HPDE6-E6E7 (cell line): Measurements from ENCODE around the gene RBM33.
"Not testable (repeated sequence)": the region's sequence is repeated elsewhere in the genome, so short reads cannot be mapped to it uniquely, and the experiment has no call there.

Experiments used
- DNase-seq: peaks from one replicate; pipeline ENCODE4 v3.0.0; 2011; ENCODE audit warnings: missing footprints; ENCODE audit errors: extremely low spot score

RBM33 gene

GRCh38 chr7:155660758-155661093 is 16.3 kb downstream of the RBM33 start:
- no peak for DNase-seq

- DNase-seq: no peak
Measured at GRCh38 chr7:155662343-155663043, 18.0 kb downstream of the RBM33 start.

- no peak for DNase-seq
Measured at GRCh38 chr7:155663937-155664336, 19.5 kb downstream of the RBM33 start.

GRCh38 chr7:155665079-155665956 is 20.9 kb downstream of the RBM33 start:
- no peak for DNase-seq

DNA sequence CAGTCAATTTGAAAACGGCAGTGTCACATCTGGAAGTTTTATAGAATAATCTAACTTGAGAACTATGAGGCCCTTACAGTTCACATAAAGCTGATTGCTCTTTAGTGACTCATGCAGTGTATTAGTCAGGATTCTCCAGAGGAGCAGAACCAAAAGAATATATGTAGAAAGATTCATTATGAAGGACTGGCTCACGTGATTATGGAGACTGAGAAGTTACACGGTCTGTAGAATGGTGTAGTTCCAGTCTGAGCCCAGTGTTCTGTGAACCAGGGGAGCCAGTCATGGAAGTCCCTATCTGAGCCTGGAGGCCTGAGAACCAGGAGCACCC is 21.5 kb downstream of the RBM33 start:
- peak; percentile 43 for DNase-seq

- no peak for DNase-seq
Measured at GRCh38 chr7:155667241-155667829, 22.9 kb downstream of the RBM33 start.

- DNase-seq: no peak
Measured at GRCh38 chr7:155669717-155670505, 25.4 kb downstream of the RBM33 start.

GRCh38 chr7:155670521-155670920 is 26.1 kb downstream of the RBM33 start:
- DNase-seq: no peak

- DNase-seq: no peak
Measured at GRCh38 chr7:155674556-155674955, 30.1 kb downstream of the RBM33 start.

DNA sequence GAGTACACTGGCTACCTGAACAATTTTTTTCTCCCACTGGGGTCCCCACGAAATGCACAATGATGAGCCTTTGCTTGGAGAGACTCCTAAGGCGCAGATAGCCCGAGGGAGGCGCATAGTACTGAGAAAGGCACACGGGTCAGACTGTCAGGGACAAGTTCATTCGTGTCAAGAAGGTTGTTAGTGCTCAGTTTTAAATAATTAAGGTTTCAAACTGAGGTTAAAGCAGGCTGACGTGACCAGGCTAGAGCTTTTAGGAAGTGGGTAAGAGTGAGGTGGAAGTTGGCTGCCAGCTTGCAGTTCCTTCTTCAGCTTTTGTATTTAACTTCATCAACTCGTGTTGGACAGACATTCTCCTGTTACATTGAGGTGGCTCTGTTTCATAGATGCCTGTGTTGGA is 31.6 kb downstream of the RBM33 start:
- no peak for DNase-seq

DNA sequence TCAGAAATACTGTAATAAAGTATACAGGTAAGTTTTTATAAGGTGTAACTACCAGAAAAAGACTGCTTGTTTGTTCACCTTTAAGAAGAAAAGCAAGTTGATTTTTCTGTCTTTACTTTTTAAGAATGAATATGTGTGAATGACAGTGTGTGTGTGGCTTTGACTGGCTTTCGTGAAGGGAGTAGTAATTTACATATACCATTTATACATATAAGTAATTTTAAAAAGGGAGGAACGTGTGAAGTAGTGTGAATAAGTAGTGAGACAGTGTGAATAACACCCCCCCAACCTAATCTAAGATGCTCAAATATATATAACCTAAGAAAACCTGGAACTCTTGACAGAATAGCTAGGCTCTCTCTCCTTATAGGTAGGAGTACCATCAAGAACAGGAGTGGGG is 33.2 kb downstream of the RBM33 start:
- DNase-seq: no peak

DNA sequence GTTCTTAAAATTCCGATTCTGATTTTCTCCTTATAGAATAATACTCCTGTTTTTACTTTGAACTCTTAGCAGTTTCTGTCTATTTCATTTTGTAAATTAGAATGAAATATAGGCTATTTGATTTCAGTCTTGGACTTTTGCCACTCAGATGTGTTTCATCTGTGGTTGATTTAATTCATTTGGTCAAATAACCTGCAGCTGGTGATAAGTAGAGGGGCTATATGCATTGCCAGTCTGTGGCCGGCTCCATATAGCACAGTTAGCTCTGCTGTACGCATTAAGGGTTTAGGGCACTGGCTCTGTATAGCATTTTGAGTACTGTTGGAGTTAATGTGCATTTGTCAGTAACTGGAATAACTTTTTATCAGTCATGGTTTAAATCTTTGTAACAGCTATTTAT is 35.7 kb downstream of the RBM33 start:
- no peak for DNase-seq

DNA sequence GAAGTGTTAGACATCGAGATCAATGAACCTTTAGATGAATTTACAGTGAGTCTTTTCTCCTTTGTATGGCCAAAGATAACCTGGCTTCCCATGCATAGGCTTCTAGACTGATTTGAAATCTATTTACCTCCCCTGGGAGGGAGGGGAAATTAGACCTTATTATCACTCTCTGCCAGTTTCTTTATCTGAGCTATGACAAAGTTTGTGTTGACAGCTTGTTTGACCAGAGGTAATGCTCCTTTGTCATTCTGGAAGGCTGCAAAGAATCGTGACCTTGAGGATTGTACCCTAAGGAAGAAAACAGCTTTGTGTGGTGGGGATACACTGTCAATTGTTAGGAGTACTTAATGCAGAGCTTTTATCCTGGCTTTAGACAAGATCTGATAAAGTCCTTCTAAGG is 36.4 kb downstream of the RBM33 start:
- DNase-seq: no peak

GRCh38 chr7:155681663-155682062 is 37.2 kb downstream of the RBM33 start:
- no peak for DNase-seq

GRCh38 chr7:155682484-155682883 is 38.0 kb downstream of the RBM33 start:
- no peak for DNase-seq

DNA sequence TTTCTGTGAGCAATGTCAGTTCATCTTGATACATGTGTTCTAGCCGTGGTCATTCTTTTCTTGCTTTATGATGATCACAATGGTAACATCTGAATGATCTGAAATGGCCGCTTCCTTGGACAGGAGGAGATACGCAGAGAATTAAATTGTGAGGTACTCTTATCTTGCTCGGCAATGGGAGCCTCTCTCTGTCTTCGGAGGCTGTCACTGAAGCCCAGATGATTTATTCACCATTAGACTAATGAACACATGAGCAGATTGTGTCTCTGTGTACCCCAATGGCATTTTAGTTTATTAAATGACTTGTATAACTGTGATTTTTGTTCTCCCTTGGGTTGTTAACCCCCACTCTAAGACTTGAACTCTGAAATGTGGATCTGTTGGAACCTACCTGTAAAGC is 38.6 kb downstream of the RBM33 start:
- no peak for DNase-seq

DNA sequence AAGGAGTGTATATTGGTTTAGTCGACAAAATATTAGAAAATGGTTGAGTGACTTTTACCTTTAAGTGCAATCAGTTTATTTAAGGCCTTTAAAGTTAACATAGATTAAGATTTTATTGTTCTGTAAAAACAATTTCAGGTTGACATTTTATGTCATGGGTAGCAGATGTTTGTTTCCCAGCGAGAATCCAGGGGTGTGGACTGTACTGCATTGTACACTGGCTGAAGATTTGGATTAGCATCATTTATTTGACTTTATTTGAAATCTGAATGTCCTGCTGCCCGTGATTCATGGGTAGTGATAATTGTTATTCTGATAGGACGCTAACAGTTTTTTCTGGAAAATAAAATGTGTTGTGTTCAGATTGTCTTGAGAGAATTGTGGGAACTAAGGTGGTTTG is 39.3 kb downstream of the RBM33 start:
- DNase-seq: no peak

- no peak for DNase-seq
Measured at GRCh38 chr7:155684543-155684942, 40.1 kb downstream of the RBM33 start.

DNA sequence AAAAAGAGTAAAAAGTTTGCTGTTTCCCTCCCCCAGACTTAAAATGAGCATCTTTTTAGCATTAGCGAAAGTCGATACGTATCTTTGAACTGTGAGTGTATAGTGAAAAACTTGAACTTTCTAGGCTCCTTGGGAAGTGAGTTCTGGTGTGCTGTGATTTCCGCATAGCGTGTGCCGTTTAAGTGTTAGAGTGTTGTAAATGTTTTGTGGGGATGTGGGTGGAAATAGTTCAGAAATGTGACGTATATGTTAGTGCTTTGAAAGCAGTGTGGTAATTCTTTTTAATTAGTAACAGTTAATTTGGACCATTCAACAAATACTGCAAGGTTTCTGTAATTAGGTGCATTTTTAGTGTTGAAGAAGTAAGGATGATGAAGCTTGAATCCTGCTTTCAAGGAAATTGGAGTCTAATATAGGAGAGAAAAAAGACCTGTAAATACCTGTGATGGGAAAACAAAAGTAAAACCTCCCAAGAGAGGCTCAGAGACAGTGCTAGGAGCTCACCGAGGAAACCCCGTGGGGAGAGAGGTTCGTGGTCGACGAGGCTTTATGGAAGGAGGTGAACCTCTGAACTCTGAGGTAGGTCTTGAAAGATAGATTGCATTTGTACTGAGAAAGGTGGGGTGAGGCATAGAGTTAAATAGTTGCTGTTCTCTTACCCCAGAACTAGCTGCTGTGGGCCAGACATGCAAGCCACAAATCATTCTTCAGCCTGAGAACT is 40.8 kb downstream of the RBM33 start:
- DNase-seq: no peak

DNA sequence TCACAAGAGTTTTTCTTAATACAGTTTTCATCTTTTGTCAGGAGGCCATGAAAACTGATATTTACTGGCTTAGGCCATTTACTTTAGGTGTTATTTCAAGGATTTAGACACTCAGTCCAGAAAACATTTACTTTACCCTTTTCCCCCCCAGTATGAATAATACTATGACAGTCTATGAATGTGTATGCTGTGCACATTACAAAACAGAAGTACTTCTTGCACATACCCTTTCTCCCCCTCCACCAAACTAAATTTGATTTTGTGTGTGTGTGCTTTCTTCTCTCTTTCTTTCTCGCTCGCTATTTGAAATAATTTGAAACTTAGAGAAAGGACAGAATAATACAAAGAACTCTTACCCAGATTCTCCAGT is 41.3 kb downstream of the RBM33 start:
- DNase-seq: no peak

DNA sequence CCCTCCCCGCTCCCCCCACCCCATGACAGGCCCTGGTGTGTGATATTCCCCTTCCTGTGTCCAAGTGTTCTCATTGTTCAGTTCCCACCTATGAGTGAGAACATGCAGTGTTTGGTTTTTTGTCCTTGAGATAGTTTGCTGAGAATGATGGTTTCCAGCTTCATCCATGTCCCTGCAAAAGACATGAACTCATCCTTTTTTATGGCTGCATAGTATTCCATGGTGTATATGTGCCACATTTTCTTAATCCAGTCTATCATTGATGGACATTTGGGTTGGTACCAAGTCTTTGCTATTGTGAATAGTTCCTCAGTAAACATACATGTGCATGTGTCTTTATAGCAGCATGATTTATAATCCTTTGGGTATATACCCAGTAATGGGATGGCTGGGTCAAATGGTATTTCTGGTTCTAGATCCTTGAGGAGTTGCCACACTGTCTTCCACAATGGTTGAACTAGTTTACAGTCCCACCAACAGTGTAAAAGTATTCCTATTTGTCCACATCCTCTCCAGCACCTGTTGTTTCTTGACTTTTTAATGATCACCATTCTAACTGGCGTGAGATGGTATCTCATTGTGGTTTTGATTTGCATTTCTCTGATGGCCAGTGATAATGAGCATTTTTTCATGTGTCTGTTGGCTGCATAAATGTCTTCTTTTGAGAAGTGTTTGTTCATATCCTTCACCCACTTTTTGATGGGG is 42.3 kb downstream of the RBM33 start:
- not testable (repeated sequence) for DNase-seq
